Panc1 (cell line): ENCODE measurements around the gene CHI3L1. TPM values are rescaled to one million over a fixed set of nuclear protein-coding genes. Genes with fewer than 3 reads are reported as not detected.

ENCODE experiments used
- ATAC-seq: fragments of 200-7000 bp; cut with Tn5 transposase; 2 replicates; pipeline ENCODE4 v1.9.1; 2020; ENCODE audit warnings: mild to moderate bottlenecking, moderate library complexity
- BruUV-seq: library from RNA; stranded (reverse); fragments of 400-500 nt; replicated peaks from 2 replicates; lab custom pipeline; 2021; lab: Mats Ljungman, UMichigan
- CTCF ChIA-PET: fragments of 300-600 bp; sonication (Branson Sonifier 250); formaldehyde crosslinking; loops from one replicate; lab custom pipeline; 2022; ENCODE audit warnings: antibody characterized with exemption; lab: Charles Lee
- POLR2A ChIA-PET: fragments of 300-600 bp; sonication (Branson Sonifier 250); formaldehyde crosslinking; loops from one replicate; lab custom pipeline; 2022; ENCODE audit warnings: antibody characterized with exemption; lab: Charles Lee
- DNase-seq: peaks from one replicate; pipeline ENCODE4 v3.0.0-alpha.2; 2010; ENCODE audit warnings: low read depth, low spot score
- H3K27ac ChIP-seq: 2 replicates; pipeline ENCODE4 v1.5.1; 2011; ENCODE audit warnings: mild to moderate bottlenecking, low read length, inconsistent platforms
- H3K27me3 ChIP-seq: fragments of 200-500 bp; sonication (Bioruptor generic); 2 replicates; pipeline ENCODE4 v1.6.0; 2014; ENCODE audit warnings: low read length, inconsistent platforms; ENCODE audit not compliant: control insufficient read depth, insufficient read depth
- H3K36me3 ChIP-seq: fragments of 200-500 bp; sonication (Bioruptor generic); 2 replicates; pipeline ENCODE4 v1.5.1; 2014; ENCODE audit warnings: inconsistent platforms, mild to moderate bottlenecking, low read length, moderate library complexity; ENCODE audit not compliant: control insufficient read depth, insufficient read depth
- H3K4me1 ChIP-seq: 2 replicates; pipeline ENCODE4 v1.5.1; 2011; ENCODE audit warnings: inconsistent platforms, mild to moderate bottlenecking, low read length, moderate library complexity; ENCODE audit not compliant: control insufficient read depth, insufficient read depth
- H3K4me3 ChIP-seq, 2 experiments: 2 replicates each; pipeline ENCODE4 v1.5.1; 2011 to 2012; ENCODE audit warnings: low read depth in 2 of 2, low read length in 2 of 2, mild to moderate bottlenecking in 2 of 2, inconsistent platforms in 1 of 2, moderate library complexity in 1 of 2
- H3K9me3 ChIP-seq: fragments of 200-500 bp; sonication (Bioruptor generic); 2 replicates; pipeline ENCODE4 v1.5.1; 2014; ENCODE audit warnings: low read depth, mild to moderate bottlenecking, inconsistent platforms, low read length, moderate library complexity; ENCODE audit not compliant: control insufficient read depth, insufficient read depth
- CTCF ChIP-seq: fragments of 450-650 bp; IDR thresholded peaks from 2 replicates; pipeline ENCODE4 v1.5.1; 2017; ENCODE audit warnings: mild to moderate bottlenecking
- POLR2AphosphoS5 ChIP-seq: IDR thresholded peaks from 2 replicates; pipeline ENCODE4 v1.6.1; 2012; ENCODE audit warnings: mild to moderate bottlenecking, low read depth, low read length, moderate library complexity
- REST ChIP-seq, 2 experiments: IDR thresholded peaks; 2 replicates each; pipeline ENCODE4 v1.6.1; 2011 to 2012; ENCODE audit warnings: low read depth in 2 of 2, control low read depth in 1 of 2, low read length in 1 of 2, mild to moderate bottlenecking in 1 of 2, moderate library complexity in 1 of 2; ENCODE audit not compliant: insufficient read depth in 1 of 2
- SIN3A ChIP-seq: IDR thresholded peaks from 2 replicates; pipeline ENCODE4 v1.6.1; 2012; ENCODE audit warnings: low read depth, mild to moderate bottlenecking, low read length, moderate library complexity, borderline replicate concordance; ENCODE audit not compliant: insufficient read depth
- TCF7L2 ChIP-seq: IDR thresholded peaks from 2 replicates; pipeline ENCODE4 v1.6.1; 2011; ENCODE audit warnings: mild to moderate bottlenecking, low read depth, low read length, inconsistent platforms
- in situ Hi-C: cut with HindIII; loops from 2 replicates; pipeline ENCODE4 v1.10.0; 2016; ENCODE audit warnings: low sequenced_read_pairs, low pct_unique_long_range_greater_than_20kb
- intact Hi-C: fragments of 100-400 bp; cut with micrococcal nuclease; formaldehyde crosslinking; loops from one replicate; pipeline ENCODE4 v1.10.0; 2022; ENCODE audit not compliant: unreplicated experiment
- total RNA-seq: library from RNA; stranded (reverse); gene quantifications from one replicate; pipeline ENCODE4 v1.2.1, GENCODE V29; 2021; ENCODE audit not compliant: unreplicated experiment

Gene CHI3L1
- total RNA-seq, 1 experiment from 2014 or later: 0.10 TPM

GRCh38 chr1:203149188-203149840 lies 37.2 kb downstream of the CHI3L1 start:
- peaks cover 56% of the 10 kb centered on the region for H3K4me1 ChIP-seq
- TF ChIP-seq SIN3A (no peak), REST (IDR thresholded peaks at IDR 0.05; ENCODE audit: insufficient read depth in 1 of 2, low read depth in 2 of 2, low read length in 1 of 2) (no peak), POLR2AphosphoS5 (no peak), TCF7L2 (no peak), CTCF (no peak)
- no peak for DNase-seq
- CTCF ChIA-PET: interaction anchor here (0.6 to 1.2 kb wide), 5 partner anchors 22 to 341 kb away, joined by 3 to 5 read pairs (median 3); partner anchors contain the start of gene ADORA1
- no peak overlapping the region for H3K27ac ChIP-seq
- H3K9me3 ChIP-seq: no peaks in the 10 kb centered on the region
- H3K4me3 ChIP-seq: no peak overlapping the region
- H3K36me3 ChIP-seq: no peaks in the 10 kb centered on the region
- no peak for ATAC-seq
- in situ Hi-C loops (no loop called here), intact Hi-C loops (no loop called here)
- no TSS peak for BruUV-seq
- H3K27me3 ChIP-seq: no peaks in the 10 kb centered on the region
- POLR2A ChIA-PET: no interaction called here

- no peaks in the 10 kb centered on the region for H3K27me3 ChIP-seq
- ATAC-seq: no peak
- H3K36me3 ChIP-seq: no peaks in the 10 kb centered on the region
- peaks cover 56% of the 10 kb centered on the region for H3K4me1 ChIP-seq
- in situ Hi-C loops (no loop called here), intact Hi-C loops (no loop called here)
- TF ChIP-seq POLR2AphosphoS5 (no peak), REST (IDR thresholded peaks at IDR 0.05; ENCODE audit: insufficient read depth in 1 of 2, low read depth in 2 of 2, low read length in 1 of 2) (no peak), SIN3A (no peak), CTCF (no peak), TCF7L2 (no peak)
- no peak overlapping the region for H3K27ac ChIP-seq
- no peak overlapping the region for H3K4me3 ChIP-seq
- H3K9me3 ChIP-seq: no peaks in the 10 kb centered on the region
- ChIA-PET POLR2A (no interaction called here), CTCF (interaction anchor here (0.8 to 1.2 kb wide), 3 partner anchors 21 to 108 kb away, joined by 3 to 5 read pairs (median 4); partner anchors contain the start of gene ADORA1)
- no TSS peak for BruUV-seq
- DNase-seq: no peak
Observed at GRCh38 chr1:203148579-203148978, 37.9 kb downstream of the CHI3L1 start.
